GM12864 (cell line): Measurements from ENCODE around the gene MARK2.

Source experiments
- DNase-seq: peaks from one replicate; pipeline ENCODE4 v3.0.0-alpha.2; 2011; ENCODE audit warnings: low read depth
- H3K4me3 ChIP-seq: 2 replicates; pipeline ENCODE4 v1.5.1; 2011; ENCODE audit warnings: mild to moderate bottlenecking, low read depth, low read length, control low read depth
- TF ChIP-seq, protein P1 (sequence below): IDR thresholded peaks from 2 replicates; pipeline ENCODE4 v1.5.1; 2011; ENCODE audit warnings: low read depth, mild to moderate bottlenecking, moderate library complexity, low read length, control low read depth, inconsistent platforms; ENCODE audit errors: missing control alignments

Gene MARK2

DNA sequence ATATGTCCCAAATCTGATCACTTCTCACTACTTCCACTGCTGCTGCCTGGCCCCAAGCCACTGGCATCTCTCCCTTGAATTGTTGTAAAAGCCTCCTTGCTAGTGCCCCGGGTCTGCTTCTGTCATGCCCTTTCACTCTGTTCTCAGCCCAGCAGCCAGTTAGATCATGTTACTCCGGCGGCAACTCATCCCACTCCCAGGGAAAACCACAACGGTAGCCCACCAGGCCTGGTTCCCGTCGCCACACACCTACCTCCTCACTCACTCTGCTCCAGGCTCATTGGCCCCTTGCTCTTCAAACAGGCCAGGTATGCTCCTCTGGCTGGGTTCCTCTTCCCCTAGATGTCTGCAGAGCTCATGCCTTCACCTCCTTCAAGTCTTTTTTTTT is 3.8 kb upstream of the MARK2 start:
- TF ChIP-seq, protein P1, sequence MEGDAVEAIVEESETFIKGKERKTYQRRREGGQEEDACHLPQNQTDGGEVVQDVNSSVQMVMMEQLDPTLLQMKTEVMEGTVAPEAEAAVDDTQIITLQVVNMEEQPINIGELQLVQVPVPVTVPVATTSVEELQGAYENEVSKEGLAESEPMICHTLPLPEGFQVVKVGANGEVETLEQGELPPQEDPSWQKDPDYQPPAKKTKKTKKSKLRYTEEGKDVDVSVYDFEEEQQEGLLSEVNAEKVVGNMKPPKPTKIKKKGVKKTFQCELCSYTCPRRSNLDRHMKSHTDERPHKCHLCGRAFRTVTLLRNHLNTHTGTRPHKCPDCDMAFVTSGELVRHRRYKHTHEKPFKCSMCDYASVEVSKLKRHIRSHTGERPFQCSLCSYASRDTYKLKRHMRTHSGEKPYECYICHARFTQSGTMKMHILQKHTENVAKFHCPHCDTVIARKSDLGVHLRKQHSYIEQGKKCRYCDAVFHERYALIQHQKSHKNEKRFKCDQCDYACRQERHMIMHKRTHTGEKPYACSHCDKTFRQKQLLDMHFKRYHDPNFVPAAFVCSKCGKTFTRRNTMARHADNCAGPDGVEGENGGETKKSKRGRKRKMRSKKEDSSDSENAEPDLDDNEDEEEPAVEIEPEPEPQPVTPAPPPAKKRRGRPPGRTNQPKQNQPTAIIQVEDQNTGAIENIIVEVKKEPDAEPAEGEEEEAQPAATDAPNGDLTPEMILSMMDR: no peak
- H3K4me3 ChIP-seq: no peak overlapping the region
- no peak for DNase-seq

DNA sequence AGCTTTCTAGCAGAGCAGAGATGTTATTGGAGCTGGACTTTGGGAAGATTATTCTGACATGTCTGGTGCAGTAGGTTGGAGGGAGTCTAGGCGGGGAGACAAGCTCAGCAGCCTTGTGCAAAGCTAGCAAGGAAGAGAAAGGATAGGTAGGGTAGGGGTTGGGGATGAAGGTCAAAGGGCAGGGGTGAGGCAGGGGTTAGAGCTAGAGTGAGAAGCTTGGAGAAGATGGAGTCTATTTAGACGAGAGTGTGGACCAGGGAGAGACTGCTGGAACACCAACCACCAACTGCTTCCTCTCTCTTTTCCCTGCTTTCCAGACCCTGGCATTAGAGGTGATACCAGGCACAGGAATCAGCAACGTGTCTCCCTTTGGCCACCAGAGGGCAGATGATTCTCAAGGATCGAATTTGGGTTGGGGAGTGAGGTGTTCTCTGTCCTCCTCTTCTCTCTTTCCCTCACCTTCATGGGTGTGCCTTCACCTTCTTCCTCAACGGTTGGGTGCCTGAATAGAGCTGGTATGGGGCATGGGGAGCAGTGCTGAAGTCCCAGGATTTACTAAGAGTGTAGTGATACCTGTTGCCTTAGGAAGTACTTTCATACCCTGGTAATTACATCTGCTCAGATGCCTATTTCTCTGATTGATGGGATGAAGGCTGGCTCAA is 1.8 kb upstream of the MARK2 start:
- no peak overlapping the region for H3K4me3 ChIP-seq
- DNase-seq: no peak
- TF ChIP-seq, protein P1: peak; percentile 91

DNA sequence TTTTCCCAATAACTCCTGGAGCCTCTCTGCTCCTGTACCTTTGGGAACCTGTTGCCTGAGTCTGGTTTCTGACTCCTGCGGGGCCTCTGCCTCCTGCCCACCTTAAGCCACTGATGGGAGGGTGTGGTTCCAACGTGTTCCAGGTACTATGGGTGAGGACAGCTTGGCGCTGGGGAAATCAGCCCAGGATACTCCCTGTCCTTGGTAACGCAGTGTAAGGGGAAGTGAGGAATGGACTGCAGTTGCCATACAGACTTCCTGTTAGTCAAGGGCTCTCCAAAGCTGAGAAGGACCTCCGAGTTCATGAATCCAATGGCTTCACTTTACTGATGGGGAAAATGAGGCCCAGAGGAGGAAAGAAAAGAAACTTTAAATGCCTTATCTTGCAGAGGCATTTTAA is 1.2 kb upstream of the MARK2 start:
- H3K4me3 ChIP-seq: peak overlapping the region; percentile 44; the same call in 1 of the 2 replicates
- TF ChIP-seq, protein P1: no peak
- DNase-seq: no peak

DNA sequence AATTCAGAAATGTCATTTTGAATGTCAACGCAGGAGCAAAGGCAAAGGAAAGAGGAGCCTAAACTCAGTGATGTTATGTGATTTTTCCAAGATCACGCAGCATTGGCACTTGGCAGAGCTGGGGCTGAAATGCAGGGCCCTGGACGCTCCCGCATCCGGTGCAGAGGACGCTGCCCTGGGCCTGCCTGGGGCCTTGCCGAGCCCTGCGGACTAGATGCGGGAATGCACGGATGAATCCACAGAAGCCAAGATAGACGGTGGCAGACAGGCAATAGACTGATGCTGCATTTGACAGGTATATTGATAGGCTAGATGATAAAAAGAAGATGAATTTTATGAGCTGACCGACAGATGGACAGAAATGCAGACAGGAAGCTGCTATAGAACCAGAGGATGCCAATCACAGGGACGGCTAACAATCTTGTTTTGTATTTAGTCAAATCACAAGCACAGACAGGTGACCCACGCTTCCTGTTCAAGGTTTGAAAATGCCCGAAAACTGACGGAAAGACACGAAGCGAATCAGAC is 696 bp upstream of the MARK2 start:
- DNase-seq: no peak
- TF ChIP-seq, protein P1: no peak
- peak overlapping the region; percentile 44 for H3K4me3 ChIP-seq

DNA sequence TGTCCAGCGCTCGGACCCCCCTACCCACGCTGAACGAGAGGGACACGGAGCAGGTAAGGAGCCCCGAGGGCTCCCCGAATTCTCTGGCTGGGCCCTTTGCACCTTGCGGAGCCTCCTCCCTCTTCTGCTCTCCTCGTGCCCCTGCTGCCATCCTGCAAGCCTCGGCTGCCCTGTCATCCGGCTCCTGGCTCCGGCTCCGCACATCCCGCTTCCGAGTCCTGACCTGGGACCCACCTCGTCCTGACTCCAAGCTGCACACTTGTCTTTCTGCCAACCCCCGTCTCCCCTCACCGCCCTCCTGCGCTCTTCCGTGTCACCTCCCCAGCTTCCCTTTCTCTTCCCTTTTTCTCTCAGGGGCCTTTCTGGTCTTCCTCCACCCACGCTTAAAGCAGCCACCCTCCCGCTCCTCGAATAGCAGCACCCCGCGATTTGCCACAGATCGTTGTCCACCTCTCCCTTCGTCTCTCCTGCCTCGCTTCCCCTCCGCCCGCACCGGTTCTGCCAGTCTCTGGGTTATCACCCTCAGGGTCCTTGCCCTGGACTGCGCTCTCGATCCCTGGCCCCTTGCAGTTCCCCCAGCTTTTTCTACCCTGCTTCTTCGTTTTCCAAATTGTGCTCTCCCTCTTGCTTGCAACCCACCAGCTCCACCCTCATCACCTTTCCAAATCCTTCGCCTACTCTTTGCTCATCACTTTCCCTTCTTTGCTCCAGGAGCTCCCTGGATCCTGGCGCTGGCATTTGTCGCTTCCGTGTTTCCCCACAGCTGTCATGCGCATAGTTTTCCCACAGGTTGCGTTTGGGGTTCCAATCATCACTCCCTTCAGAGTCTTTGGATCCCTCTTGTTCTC is 822 bp downstream of the MARK2 start:
- TF ChIP-seq, protein P1: no peak
- peak overlapping the region; percentile 94 for H3K4me3 ChIP-seq
- no peak for DNase-seq

DNA sequence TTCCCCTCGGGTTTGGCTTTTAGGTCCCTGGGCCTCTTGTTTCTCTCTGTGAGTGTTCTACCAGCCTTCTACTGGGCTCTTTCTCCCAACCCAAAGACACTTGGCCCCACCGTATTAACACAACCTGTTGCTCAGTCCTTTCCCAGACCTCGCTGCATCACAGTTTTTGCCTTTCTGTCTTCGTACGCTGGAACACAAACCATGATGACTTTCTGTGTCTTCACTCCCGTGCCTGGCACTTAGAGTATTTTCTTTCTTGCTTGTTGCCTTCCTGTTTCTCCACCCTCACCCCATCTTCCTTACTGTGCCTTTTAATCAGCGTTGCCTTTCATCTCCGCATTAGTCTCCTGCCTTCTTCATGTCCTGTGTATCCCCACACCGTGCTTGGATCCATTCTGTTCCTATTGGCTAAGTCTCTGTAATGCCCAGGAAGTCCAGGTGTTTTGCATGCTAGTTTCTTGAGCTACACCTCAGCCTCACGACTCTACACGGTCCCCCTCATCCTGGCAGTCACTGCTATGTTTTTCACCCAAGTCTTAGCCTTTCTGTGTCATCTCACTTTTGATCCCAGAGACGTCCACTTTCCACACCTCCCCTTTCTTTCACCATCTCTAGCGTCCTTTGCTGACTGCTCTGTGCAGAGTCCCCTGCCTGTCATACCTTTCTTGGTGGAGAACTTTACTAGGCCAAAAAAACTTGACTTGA is 1.6 kb downstream of the MARK2 start:
- TF ChIP-seq, protein P1: no peak
- DNase-seq: no peak
- H3K4me3 ChIP-seq: peak overlapping the region; percentile 94
